Stimulated activated CD4-positive, alpha-beta T cell treated with anti-CD3 and anti-CD28 coated beads, TNF-alpha, amount 100 ng/mL, for 48 hours (primary cell): ENCODE data around the gene APOC4.
"Not testable (repeated sequence)": the region's sequence is repeated elsewhere in the genome, so short reads cannot be mapped to it uniquely, and the experiment has no call there.

Source experiments
- DNase-seq, 3 donors: peaks; one replicate each; pipeline ENCODE4 v3.0.0-alpha.2; 2020; ENCODE audit warnings: low read depth in 3 of 3

APOC4 gene

DNA sequence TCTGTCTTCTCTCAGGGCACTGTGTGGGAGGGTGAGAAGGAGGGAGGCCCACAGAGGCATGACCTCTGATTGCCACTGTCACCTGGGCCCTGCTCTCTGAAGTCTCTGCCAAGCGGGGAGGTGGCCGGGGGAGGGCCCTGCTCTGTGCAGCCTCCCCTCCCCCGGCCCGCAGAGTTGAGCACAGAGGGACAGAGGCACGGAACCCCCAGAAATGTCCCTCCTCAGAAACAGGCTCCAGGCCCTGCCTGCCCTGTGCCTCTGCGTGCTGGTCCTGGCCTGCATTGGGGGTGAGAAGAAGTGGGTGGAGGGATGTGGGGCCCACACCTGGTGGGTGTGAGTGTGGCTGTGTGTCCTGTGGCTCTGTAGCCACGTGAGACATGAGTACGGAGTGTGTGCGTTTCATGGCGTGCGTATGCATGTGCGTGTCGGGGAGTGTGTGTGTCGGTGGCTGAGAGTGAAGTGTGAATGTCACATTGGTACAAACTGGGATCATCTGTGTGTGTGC is at the start of gene APOC4:
TSS of gene APOC4 (plus strand) at position 171 of the 505 bp plus-strand sequence. CDS start at position 212, 41 bp downstream.
- no peak for DNase-seq

DNA sequence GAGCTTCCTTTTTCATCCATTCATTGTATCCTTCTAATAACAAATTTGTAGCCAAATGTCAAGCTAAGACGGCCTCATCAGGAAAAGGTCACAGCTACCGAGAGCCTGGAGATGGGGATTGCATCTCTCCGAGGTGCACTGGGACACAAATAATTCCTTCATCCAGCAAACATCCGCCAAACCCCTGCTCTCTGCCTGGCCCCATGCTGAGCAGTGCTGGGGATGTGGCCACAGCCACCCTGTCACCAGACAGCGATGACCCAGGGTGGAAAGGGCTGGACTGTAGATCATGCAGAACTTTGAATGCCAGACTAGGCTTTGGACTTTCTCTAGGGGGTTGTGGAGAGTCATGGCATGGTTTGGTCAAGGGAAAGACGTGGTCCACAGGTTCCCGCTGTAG is 49.1 kb upstream of the APOC4 start:
- no peak for DNase-seq

GRCh38 chr19:44893332-44894051 is 48.5 kb upstream of the APOC4 start:
- no peak for DNase-seq

DNA sequence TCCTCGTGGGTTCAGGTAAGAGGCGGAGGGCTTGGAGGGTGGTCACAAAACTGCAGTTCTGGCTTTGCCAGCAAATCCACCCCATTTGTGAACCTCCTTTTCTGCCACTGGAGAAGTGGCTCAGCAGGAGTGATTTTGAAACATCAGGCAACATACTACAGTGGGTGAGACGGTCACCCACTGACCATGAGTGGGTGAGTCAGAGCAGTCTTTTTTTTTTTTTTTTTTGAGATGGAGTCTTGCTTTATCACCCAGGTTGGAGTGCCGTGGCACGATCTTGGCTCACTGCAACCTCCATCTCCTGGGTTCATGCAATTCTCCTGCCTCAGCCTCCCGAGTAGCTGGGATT is 48.0 kb upstream of the APOC4 start:
- no peak for DNase-seq

GRCh38 chr19:44894946-44895345 is 47.1 kb upstream of the APOC4 start:
- DNase-seq, result no peak

- no peak for DNase-seq
These were observed 44.2 kb upstream of the APOC4 start for GRCh38 chr19:44897835-44898234.

DNA sequence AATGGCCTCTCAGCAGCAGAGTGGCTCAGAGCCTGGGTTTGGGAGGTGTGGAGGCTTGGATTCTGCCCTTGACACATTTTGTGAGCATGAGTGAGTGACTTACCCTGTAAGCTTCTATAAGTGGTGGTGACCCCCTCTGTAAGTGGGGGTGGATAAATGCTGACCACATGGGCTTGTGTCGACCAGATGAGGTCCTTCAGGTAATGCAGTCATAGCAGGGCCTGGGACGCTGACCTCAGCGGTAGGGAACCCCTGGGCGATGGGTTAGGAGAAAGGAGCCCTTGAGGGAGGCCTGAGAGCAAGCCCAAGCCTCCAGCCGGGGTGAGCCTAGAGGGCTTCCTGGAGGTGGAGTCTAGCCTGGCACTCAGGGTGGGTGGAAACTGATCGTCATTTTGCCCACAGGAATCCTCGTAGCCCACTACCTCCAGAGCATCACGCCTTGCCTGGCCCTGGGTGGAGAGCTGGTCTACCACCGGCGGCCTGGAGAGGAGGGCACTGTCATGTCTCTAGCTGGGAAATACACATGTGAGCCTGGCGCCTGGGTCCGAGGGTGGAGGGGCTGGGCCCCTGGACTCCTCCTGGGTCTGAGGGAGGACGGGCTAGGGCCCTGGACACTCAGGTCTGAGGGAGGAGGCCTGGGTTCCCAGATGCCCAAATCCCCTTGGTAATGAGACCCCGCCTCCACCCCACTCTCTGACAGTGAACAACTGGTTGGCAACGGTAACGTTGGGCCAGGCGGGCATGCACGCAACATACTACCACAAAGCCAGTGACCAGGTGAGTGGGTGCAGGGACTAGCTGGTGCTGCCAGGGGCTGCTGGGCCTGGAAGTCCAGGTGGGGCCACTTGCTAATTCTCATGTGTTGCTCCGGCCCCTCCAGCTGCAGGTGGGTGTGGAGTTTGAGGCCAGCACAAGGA is 41.5 kb upstream of the APOC4 start:
- no peak for DNase-seq

DNA sequence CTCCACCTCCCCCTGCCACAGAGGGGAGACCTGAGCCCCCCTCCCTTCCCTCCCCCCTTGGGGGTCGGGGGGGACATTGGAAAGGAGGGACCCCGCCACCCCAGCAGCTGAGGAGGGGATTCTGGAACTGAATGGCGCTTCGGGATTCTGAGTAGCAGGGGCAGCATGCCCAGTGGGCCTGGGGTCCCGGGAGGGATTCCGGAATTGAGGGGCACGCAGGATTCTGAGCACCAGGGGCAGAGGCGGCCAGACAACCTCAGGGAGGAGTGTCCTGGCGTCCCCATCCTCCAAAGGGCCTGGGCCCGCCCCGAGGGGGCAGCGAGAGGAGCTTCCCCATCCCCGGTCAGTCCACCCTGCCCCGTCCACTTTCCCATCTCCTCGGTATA is 38.8 kb upstream of the APOC4 start:
- DNase-seq, result no peak

DNA sequence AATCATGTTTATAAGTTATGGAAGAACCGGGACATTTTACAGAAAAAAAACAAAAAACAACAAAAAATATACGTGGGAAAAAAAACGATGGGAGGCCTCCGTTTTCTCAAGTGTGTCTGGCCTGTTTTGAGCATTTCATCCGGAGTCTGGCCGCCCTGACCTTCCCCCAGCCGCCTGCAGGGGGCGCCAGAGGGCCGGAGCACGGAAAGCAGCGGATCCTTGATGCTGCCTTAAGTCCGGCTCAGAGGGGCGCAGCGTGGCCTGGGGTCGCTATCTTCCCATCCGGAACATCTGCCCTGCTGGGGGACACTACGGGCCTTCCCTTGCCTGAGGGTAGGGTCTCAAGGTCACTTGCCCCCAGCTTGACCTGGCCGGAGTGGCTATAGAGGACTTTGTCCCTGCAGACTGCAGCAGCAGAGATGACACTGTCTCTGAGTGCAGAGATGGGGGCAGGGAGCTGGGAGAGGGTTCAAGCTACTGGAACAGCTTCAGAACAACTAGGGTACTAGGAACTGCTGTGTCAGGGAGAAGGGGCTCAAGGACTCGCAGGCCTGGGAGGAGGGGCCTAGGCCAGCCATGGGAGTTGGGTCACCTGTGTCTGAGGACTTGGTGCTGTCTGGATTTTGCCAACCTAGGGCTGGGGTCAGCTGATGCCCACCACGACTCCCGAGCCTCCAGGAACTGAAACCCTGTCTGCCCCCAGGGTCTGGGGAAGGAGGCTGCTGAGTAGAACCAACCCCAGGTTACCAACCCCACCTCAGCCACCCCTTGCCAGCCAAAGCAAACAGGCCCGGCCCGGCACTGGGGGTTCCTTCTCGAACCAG is 38.2 kb upstream of the APOC4 start:
- peak; percentile 51 to 69 (median 61) for DNase-seq

GRCh38 chr19:44904426-44904994 is 37.5 kb upstream of the APOC4 start:
- no peak for DNase-seq

DNA sequence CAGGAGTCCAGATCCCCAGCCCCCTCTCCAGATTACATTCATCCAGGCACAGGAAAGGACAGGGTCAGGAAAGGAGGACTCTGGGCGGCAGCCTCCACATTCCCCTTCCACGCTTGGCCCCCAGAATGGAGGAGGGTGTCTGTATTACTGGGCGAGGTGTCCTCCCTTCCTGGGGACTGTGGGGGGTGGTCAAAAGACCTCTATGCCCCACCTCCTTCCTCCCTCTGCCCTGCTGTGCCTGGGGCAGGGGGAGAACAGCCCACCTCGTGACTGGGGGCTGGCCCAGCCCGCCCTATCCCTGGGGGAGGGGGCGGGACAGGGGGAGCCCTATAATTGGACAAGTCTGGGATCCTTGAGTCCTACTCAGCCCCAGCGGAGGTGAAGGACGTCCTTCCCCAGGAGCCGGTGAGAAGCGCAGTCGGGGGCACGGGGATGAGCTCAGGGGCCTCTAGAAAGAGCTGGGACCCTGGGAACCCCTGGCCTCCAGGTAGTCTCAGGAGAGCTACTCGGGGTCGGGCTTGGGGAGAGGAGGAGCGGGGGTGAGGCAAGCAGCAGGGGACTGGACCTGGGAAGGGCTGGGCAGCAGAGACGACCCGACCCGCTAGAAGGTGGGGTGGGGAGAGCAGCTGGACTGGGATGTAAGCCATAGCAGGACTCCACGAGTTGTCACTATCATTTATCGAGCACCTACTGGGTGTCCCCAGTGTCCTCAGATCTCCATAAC is 36.4 kb upstream of the APOC4 start, which contains the start of gene APOE:
TSS of gene APOE (plus strand) at position 360 of the 724 bp plus-strand sequence. CDS start 829 bp downstream, outside the sequence.
- DNase-seq, result no peak

DNA sequence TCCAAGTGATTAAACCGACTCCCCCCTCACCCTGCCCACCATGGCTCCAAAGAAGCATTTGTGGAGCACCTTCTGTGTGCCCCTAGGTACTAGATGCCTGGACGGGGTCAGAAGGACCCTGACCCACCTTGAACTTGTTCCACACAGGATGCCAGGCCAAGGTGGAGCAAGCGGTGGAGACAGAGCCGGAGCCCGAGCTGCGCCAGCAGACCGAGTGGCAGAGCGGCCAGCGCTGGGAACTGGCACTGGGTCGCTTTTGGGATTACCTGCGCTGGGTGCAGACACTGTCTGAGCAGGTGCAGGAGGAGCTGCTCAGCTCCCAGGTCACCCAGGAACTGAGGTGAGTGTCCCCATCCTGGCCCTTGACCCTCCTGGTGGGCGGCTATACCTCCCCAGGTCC is 34.4 kb upstream of the APOC4 start:
- no peak for DNase-seq

- DNase-seq, result no peak
These were observed 33.8 kb upstream of the APOC4 start for GRCh38 chr19:44908074-44908835.

DNA sequence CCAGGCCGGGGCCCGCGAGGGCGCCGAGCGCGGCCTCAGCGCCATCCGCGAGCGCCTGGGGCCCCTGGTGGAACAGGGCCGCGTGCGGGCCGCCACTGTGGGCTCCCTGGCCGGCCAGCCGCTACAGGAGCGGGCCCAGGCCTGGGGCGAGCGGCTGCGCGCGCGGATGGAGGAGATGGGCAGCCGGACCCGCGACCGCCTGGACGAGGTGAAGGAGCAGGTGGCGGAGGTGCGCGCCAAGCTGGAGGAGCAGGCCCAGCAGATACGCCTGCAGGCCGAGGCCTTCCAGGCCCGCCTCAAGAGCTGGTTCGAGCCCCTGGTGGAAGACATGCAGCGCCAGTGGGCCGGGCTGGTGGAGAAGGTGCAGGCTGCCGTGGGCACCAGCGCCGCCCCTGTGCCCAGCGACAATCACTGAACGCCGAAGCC is 33.2 kb upstream of the APOC4 start:
- no peak for DNase-seq

DNA sequence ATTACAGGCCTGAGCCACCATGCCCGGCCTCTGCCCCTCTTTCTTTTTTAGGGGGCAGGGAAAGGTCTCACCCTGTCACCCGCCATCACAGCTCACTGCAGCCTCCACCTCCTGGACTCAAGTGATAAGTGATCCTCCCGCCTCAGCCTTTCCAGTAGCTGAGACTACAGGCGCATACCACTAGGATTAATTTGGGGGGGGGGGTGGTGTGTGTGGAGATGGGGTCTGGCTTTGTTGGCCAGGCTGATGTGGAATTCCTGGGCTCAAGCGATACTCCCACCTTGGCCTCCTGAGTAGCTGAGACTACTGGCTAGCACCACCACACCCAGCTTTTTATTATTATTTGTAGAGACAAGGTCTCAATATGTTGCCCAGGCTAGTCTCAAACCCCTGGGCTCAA is 32.3 kb upstream of the APOC4 start:
- DNase-seq, result no peak

DNA sequence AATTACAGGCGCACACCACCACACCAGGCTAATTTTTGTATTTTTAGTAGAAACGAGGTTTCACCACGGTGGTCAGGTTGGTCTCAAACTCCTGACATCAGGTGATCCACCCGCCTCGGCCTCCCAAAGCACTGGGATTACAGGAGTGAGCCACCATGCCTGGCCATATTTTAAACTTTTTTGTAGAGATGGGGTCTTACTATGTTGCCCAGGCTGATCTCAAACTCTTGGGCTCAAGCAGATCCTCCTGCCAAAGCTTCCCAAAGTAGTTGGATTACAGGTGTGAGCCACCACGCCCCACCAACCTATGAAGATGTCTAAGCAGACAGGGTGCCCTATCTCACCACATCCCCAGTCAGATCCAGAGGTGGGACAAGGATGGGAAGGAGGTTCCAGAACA is 30.1 kb upstream of the APOC4 start:
- not testable (repeated sequence) for DNase-seq

DNA sequence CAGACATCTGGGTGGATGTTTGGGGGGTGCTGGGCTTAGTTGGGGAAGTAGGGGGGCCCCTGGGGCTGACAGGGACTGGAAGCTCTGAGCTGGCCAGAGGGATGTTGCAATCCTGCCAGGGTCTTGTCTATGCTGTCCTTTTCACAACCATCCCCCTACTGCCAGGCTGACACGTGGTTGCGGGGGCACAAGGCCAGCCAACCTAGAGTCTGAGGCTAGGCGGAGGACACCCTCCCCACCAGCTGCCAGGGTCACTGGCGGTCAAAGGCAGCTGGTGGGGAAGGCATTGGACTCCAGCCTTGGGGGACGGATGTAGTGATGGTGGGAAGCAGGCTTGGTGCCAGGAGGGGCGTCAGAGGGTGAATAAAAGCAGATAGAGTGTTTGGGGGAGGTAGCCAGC is 29.2 kb upstream of the APOC4 start:
- DNase-seq, result no peak

GRCh38 chr19:44913512-44914432 is 28.3 kb upstream of the APOC4 start:
- DNase-seq, result not testable (repeated sequence)
